GM21717 (cell line): ENCODE results near the gene DDO.
"Not testable (repeated sequence)": the region's sequence is repeated elsewhere in the genome, so short reads cannot be mapped to it uniquely, and the experiment has no call there.

Experiments used
- ATAC-seq: cut with Tn5 transposase; IDR thresholded peaks from one replicate; pipeline ENCODE4 v1.9.1; 2021; ENCODE audit warnings: mild to moderate bottlenecking, moderate library complexity; ENCODE audit not compliant: unreplicated experiment

The DDO gene

GRCh38 chr6:110369066-110369465 lies 46.3 kb downstream of the DDO start:
- ATAC-seq = no peak

- no peak for ATAC-seq
Measured at GRCh38 chr6:110368284-110368683, 47.1 kb downstream of the DDO start.

DNA sequence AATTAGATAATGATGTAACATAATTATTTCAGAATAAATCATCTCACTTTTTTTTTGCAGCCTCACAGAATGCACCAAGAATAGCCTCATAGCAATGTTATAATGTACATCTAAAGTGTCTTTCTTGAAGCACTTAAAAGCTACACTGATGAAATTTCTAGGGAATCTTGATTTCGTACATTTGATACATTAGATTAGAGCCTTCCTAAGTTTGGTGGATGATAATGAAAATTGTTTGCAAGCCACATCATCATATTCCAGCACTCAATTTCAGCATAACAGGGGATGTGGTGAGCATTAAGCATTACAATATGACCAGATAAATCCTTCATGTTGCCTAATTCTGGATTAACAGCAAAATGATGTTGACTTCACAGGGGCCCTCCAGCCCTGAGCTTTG lies 47.5 kb downstream of the DDO start:
- no peak for ATAC-seq

- no peak for ATAC-seq
Measured at GRCh38 chr6:110366975-110367374, 48.4 kb downstream of the DDO start.

- no peak for ATAC-seq
Measured at GRCh38 chr6:110366256-110366655, 49.1 kb downstream of the DDO start.

DNA sequence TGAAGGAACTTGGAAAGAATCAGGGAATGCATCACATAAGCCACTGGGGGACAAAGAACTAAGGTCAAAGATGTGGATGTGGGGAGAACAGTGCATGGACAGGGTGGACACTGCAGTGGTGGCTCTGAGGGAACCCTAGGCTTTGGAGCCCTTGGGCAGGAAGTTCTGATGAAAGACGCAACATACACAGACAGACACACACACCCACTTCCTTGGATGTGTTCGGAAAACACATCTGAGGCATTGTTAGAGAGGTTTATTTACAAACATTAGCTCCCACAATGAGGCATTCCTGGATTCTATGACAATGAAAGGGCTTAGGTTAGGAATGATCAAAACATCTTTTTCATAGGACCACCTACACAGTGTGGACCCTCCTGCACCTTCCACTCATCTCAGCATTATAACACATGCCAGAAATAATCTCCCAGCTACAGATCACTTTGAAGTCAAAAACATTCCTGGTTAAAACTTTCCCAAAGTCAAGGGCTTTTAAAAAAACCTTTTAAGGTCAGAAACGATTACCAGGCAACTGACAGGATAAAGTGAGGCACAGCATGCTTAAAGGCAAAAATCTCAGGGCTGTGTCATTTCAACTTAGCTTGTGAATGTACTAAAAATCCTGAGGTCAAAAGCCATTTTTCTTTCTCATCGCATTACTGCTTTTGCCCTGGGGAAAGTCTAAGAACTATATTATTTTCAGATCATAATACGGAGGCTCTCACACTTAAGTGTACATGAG lies 50.8 kb downstream of the DDO start:
- ATAC-seq = no peak

- ATAC-seq = no peak
Measured at GRCh38 chr6:110363748-110364147, 51.6 kb downstream of the DDO start.

- ATAC-seq = no peak
Measured at GRCh38 chr6:110360676-110361075, 54.7 kb downstream of the DDO start.

GRCh38 chr6:110359556-110359955 lies 55.8 kb downstream of the DDO start:
- no peak for ATAC-seq

DNA sequence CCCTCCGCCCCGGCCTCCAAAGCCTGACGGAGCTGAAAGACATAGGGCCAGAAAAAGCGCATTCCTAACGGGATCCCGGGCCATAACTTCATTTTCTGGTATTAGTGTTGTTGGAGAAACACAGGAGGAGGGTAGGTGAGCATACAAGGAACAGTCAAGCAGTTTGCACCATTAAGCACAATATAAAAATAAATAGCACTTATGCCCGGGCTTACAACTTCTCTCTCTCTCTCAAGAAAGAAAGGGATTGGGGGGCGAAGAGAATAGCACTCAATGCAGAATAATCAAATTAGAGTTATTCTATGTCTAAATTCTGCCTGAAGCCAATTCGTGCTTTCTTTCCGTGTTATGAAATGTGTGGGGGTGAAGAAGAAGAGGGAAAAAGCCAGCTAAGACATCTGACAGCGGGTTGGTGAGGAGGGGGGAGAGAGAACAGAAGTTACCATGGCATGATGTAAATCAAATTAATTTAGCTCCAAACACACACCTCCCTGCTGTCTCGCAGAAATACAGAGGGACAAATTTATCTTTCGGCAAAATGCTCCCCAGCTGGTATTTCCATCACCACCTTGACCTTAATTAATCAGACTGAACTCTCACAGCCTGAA lies 56.7 kb downstream of the DDO start:
- ATAC-seq = no peak

DNA sequence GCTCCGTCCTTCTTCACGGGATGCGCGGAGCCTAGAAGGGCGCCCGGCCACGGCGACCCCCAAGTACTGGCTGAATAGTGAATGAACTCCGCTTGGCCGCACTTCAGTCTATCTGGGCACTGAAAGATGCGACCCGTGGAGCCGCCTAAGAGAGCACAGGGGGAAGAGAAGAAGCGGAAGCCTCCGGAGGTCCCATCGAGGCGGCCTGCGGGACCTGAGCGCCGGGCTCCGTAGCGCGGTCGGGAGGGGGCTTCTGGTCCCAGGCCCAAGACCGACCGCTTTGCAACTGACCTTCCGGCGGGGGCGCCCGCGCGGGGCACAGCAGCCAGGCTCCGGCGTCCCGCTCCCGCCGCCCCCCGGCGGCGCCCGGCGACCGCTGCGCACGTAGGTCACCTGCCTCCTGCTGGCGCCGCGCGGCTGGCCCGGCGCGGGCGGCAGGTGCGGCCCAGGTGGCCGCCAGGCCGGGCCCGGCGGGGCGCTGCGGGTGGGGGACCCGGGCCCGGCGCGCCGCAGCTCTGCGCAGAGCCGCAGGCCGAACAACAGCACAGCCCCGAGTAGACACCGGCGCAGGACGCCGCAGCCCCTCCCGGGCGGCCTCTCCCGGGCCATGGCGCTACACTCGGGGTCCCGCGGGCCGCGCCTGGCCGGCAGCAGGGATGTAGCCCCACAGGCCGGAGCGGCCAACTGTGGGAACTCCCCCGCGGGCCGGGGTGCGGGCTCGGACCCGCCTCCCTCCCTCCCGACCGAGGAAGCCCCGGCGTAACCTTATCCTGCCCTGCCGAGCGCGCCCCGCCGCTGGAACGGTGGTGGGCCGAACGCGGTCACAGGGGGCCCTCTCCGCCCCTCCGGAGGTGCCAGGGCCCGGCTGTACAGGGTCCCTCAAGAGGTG lies 57.5 kb downstream of the DDO start, which contains the start of gene METTL24:
METTL24 (minus strand) TSS at position 686 of the 889 bp plus-strand sequence; CDS start at position 609, 77 bp downstream.
- no peak for ATAC-seq

DNA sequence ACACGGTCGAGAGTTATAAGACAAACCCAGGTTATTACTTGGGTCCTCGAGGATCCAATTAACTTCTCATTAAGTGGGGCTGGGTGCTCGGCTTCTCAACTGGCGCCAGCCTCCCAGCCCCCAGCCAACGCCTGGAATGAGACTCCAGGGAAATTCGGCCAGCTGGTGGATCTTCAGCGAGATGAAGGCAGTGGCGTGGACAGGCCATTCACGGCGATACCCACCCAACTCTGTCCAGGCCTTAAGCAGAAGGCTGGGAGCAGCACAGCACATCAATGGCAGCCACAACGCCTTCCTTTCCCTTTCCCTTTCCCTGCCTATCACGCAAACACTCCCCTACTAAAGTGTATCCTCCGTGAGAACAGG lies 58.1 kb downstream of the DDO start:
- ATAC-seq = no peak

GRCh38 chr6:110356778-110357177 lies 58.6 kb downstream of the DDO start:
- ATAC-seq = no peak

GRCh38 chr6:110355727-110356126 lies 59.6 kb downstream of the DDO start:
- ATAC-seq = no peak

GRCh38 chr6:110355022-110355421 lies 60.4 kb downstream of the DDO start:
- no peak for ATAC-seq

- no peak for ATAC-seq
Measured at GRCh38 chr6:110354153-110354552, 61.2 kb downstream of the DDO start.

DNA sequence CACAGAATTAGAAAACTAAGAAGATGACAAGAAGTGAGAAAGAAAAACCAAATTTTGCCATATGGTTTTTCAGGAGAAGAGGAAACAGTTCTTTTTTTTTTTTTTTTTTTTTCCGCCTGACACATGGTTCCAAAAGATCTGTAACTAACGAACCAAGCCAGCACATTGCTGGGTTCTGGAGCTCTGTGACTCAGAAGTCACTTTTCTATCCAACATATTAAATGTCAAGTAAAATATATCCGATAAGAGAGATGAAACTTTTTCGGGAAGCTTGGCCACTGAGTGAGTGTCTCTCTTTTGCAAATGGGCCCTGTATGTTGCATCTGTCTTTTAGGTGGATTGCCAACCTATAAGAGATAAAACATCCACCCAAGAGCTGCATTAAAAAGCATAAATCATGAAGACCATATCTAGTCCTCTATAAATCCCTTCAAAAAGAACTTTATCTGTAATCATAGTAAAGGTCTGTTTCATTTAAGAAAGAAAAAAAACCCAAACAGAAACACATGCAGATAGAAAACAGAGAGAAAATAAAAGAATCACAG lies 61.8 kb downstream of the DDO start:
- no peak for ATAC-seq

DNA sequence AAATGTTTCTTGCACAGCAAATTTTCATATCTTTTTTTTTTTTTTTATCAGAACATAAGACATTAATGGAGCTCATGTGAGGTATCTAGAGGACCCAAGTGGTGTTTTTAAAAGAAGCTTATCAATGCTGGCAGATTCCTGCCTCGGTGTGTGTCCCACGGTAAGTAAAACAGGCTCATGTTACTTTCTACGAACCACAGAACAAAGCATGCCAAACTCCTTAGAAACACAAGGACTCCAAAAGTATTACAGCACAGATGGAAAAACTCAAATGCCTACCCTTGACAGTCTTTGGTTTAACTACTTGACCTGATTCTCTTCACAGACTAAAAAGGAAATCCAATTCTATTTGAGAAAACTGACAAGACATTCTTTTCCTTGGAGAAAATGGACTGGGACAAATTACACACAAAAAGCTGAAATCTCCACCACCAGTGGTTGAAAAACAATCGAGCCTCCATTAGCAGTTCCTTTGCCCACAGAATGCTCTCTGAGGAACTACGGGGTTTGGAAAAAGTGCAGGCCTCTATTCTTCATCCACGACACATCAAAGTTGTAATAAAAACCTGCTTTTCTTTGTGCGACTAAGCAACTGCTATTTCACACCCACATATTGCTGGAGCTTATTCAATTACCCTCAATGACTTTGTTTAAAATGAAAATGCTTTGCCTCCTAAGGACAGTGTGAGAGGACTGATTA lies 62.7 kb downstream of the DDO start:
- ATAC-seq = no peak

GRCh38 chr6:110351986-110352385 lies 63.4 kb downstream of the DDO start:
- ATAC-seq = no peak

DNA sequence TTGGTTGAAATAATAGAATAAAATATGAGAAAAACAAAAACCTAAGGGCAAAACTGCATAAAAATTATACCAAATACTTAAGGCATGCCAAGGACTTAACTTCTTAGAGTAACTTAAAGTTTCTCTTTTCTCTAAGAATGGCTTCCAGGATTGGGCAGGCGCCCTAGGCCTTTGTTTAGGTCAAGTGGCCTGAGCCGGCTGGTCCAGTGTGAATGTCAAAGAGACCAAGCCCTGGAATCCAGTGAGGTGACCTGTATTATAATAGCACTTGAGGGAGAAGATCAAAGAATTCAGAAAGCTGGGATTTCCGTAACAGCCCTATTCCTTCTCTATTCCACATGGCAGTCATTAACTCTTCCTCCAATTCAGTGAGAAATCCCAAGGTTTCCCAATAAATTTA lies 63.8 kb downstream of the DDO start:
- ATAC-seq = no peak

GRCh38 chr6:110350593-110350992 lies 64.8 kb downstream of the DDO start:
- not testable (repeated sequence) for ATAC-seq
